ENCODE data around the gene PTPA.

DNA sequence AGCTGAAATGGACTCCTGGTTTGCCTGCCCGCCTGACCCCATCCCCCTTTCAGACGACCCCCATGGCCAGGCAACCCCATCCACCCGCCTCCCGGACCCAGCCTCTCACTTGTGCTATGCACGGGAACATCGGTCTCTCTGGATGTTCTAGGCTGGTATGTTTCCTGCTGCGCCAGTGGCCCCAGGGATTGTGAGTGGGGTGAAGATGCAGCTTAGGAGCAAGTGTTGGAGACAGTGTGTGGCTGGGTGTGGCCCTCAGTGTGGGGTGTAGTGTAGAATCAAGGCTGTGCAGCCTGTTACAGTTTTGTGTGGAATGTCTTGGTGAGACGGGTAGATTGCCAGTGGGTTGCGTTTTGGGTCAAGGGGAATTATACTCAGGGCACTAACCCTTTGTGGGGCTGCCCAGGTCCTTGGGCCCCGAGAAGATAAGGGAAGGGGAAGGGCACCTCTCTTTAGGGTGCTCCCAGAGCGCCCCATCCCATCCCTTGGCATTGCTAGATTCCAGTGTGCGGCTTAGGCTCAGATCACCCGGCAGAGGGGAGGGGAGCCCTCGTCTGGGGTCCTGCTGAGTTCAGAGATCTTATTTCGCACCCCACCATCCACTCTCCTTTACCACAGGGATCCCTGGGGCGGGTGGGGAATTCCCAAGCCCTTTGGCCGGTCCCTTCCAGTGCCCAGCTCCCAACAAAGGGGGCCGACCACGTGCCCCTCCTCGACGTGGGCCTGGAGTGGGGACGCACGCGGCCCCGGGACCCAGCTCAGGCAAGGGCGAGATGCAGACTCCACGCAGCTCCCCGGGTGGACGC lies 62.3 kb downstream of the PTPA start:
- no peak for TF ChIP-seq MAZ (IDR thresholded peaks at IDR 0.05; ENCODE audit: borderline replicate concordance, low read depth, low read length)
- TF ChIP-seq SMC3 (IDR thresholded peaks at IDR 0.05; ENCODE audit: low read depth, low read length): no peak
- TF ChIP-seq CTCF (conservative IDR thresholded peaks at IDR 0.05; ENCODE audit: low read depth, low read length): no peak
- no peak for TF ChIP-seq POLR2A (IDR thresholded peaks at IDR 0.05; ENCODE audit: low read depth, low read length)
- TF ChIP-seq CEBPB (IDR thresholded peaks at IDR 0.05; ENCODE audit: low read depth, low read length): no peak

Measured in IMR-90 (cell line).